Ishikawa (cell line): Measurements from ENCODE around the gene DNAJB7.
A peak's percentile ranks its signal among the peaks of the same experiment; 100 is the strongest.

ENCODE experiments used
- CEBPB ChIP-seq: IDR thresholded peaks from 2 replicates; pipeline ENCODE4 v1.6.1; 2012
- CREB1 ChIP-seq: IDR thresholded peaks from 2 replicates; pipeline ENCODE4 v1.6.1; 2012; ENCODE audit warnings: low read depth
- EGR1 ChIP-seq: IDR thresholded peaks from 2 replicates; pipeline ENCODE4 v1.6.1; 2012
- EP300 ChIP-seq: IDR thresholded peaks from 2 replicates; pipeline ENCODE4 v1.6.1; 2012; ENCODE audit warnings: borderline replicate concordance
- FOXM1 ChIP-seq: IDR thresholded peaks from 2 replicates; pipeline ENCODE4 v1.6.1; 2012; ENCODE audit warnings: low read depth, borderline replicate concordance
- NFIC ChIP-seq: IDR thresholded peaks from 2 replicates; pipeline ENCODE4 v1.6.1; 2012
- RAD21 ChIP-seq: IDR thresholded peaks from 2 replicates; pipeline ENCODE4 v1.6.1; 2012; ENCODE audit warnings: low read depth
- TAF1 ChIP-seq: IDR thresholded peaks from 2 replicates; pipeline ENCODE4 v1.6.1; 2012; ENCODE audit warnings: low read depth, mild to moderate bottlenecking
- TCF12 ChIP-seq: IDR thresholded peaks from 2 replicates; pipeline ENCODE4 v1.6.1; 2012; ENCODE audit warnings: low read depth
- TEAD4 ChIP-seq: IDR thresholded peaks from 2 replicates; pipeline ENCODE4 v1.6.1; 2012
- YY1 ChIP-seq: IDR thresholded peaks from 2 replicates; pipeline ENCODE4 v1.6.1; 2012; ENCODE audit warnings: low read depth
- ZBTB7A ChIP-seq: IDR thresholded peaks from 2 replicates; pipeline ENCODE4 v1.6.1; 2012; ENCODE audit warnings: low read depth
- TF ChIP-seq, protein P1 (sequence below): IDR thresholded peaks from 2 replicates; pipeline ENCODE4 v1.6.1; 2012
- TF ChIP-seq, protein P2 (sequence below): IDR thresholded peaks from 2 replicates; pipeline ENCODE4 v1.6.1; 2012; ENCODE audit warnings: low read depth, mild to moderate bottlenecking
- TF ChIP-seq, protein P3 (sequence below): IDR thresholded peaks from 2 replicates; pipeline ENCODE4 v1.6.1; 2012

The DNAJB7 gene

DNA sequence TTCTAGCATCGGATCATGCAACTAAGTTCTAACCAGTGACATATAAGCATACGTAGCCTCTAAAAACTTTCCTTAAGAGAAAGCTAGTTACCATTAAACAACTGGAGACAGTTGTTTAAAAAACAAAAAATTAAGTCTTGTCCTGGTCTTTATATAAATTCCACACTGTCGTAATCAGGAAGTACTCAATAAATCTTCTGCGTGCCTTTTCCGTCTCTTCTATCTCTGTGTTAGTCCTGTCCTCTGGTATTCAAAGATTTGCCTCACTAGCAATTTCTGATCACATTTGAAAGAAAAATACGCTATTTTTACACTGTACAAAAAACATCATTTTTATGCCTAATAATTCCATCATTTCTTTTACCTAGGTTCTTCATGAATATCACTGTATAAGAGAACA, 32.8 kb downstream of the DNAJB7 start:
- TF ChIP-seq, protein P1, sequence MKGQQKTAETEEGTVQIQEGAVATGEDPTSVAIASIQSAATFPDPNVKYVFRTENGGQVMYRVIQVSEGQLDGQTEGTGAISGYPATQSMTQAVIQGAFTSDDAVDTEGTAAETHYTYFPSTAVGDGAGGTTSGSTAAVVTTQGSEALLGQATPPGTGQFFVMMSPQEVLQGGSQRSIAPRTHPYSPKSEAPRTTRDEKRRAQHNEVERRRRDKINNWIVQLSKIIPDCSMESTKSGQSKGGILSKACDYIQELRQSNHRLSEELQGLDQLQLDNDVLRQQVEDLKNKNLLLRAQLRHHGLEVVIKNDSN: no peak
- TF ChIP-seq, protein P2, sequence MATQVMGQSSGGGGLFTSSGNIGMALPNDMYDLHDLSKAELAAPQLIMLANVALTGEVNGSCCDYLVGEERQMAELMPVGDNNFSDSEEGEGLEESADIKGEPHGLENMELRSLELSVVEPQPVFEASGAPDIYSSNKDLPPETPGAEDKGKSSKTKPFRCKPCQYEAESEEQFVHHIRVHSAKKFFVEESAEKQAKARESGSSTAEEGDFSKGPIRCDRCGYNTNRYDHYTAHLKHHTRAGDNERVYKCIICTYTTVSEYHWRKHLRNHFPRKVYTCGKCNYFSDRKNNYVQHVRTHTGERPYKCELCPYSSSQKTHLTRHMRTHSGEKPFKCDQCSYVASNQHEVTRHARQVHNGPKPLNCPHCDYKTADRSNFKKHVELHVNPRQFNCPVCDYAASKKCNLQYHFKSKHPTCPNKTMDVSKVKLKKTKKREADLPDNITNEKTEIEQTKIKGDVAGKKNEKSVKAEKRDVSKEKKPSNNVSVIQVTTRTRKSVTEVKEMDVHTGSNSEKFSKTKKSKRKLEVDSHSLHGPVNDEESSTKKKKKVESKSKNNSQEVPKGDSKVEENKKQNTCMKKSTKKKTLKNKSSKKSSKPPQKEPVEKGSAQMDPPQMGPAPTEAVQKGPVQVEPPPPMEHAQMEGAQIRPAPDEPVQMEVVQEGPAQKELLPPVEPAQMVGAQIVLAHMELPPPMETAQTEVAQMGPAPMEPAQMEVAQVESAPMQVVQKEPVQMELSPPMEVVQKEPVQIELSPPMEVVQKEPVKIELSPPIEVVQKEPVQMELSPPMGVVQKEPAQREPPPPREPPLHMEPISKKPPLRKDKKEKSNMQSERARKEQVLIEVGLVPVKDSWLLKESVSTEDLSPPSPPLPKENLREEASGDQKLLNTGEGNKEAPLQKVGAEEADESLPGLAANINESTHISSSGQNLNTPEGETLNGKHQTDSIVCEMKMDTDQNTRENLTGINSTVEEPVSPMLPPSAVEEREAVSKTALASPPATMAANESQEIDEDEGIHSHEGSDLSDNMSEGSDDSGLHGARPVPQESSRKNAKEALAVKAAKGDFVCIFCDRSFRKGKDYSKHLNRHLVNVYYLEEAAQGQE: no peak
- TF ChIP-seq EP300 (no peak), FOXM1 (no peak), TCF12 (no peak), YY1 (no peak), NFIC (no peak), RAD21 (no peak)

DNA sequence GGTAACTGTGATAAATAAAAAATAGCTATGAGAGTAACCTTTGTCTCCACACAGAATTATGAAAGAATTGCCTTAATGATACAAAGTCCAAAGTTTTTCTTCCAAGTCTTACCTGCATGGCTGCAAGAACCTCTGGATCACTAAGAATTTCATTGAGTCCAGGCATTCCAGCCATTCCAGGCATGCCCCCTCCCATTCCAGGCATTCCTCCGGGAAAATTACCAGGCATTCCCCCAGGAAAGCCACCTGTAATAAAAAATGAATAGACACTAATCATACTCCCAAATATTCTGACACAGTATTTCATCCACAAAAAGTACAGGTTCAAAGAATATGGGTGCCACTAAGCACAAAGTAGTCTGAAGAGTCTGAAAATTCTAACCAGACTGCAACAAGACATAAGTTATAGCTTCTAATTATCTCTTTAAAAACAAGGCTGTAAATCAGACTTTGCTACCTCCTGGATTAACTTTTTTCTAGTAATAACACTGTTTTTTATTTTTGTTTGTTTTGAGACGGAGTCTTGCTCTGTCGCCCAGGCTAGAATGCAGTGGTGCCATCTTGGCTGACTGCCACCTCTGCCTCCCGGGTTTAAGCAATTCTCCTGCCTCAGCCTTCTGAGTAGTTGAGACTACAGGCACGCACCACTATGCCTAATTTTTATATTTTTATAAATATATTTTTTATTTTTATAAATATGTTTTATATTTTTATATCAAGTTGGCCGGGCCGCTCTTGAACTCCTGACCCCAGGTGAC, 34.8 kb downstream of the DNAJB7 start:
- TF ChIP-seq, protein P1: no peak
- TF ChIP-seq TAF1 (no peak), EGR1 (no peak), ZBTB7A (no peak), NFIC (no peak), FOXM1 (no peak), YY1 (no peak), TCF12 (0 out of 2 replicates have a peak, but pooled peaks have one; percentile 35), CREB1 (no peak), TEAD4 (peak; percentile 99), CEBPB (no peak), EP300 (0 out of 2 replicates have a peak, but pooled peaks have one; percentile 16)
- TF ChIP-seq, protein P3, sequence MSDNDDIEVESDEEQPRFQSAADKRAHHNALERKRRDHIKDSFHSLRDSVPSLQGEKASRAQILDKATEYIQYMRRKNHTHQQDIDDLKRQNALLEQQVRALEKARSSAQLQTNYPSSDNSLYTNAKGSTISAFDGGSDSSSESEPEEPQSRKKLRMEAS: no peak
- TF ChIP-seq, protein P2: no peak

DNA sequence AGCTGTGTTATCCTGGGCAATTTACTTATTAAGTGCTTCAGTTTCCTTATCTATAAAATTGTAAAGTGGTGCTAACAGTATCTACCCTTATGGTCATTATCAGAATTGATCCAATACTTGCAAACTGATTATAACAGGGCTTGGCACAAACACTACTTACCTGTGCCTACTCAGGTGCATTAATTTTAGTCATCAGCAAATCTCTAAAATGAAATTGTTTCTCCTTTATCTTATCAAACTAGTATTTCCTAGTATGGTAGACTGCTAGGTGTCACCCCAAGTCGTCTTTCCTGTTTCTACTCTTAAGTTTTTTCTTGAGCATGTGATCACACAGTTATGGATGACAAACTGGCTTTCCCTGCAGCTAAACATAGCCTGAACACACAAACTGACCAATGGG, 38.5 kb downstream of the DNAJB7 start:
- TF ChIP-seq CEBPB: no peak
- TF ChIP-seq YY1: no peak
- TF ChIP-seq FOXM1: no peak
- no peak for TF ChIP-seq TAF1
- no peak for TF ChIP-seq NFIC
- TF ChIP-seq, protein P2: no peak
- no peak for TF ChIP-seq TCF12
- TF ChIP-seq, protein P3: no peak
- no peak for TF ChIP-seq RAD21
- TF ChIP-seq CREB1: no peak

DNA sequence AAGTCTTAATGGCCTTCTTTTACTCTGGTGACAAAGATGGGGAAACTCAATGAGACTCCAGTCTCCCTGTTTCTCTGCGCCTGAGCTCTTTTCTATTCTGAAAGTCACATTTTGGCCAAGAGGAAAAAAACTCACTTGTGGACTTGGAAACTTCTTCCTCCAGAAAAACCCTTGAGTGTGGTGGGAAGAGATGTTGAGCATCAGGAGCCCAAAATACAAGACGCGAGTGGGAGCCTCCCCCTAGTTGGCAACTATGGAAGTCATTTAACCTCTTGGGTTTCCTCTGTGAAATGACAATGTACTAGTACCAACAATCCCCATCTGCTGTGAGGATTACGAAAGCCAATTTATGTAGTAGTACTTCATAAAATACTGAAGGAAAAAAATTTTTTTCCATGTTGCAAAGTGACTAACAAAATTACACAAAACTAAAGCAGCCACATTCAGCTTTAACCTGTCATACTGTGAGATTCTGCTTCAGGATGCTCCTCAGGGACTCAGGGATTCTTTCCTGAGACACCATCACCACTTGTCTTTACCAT, 42.2 kb downstream of the DNAJB7 start:
- TF ChIP-seq TCF12 (no peak), CEBPB (peak; percentile 57)
